Retina (tissue), 1 donor: ENCODE data around the gene INO80E.
A peak's percentile ranks its signal among the peaks of the same experiment; 100 is the strongest.
"Not testable (repeated sequence)": the region's sequence is repeated elsewhere in the genome, so short reads cannot be mapped to it uniquely, and the experiment has no call there.

ENCODE experiments used
- DNase-seq: peaks from one replicate; pipeline ENCODE4 v3.0.0-alpha.2; 2016

Gene INO80E, protein sequence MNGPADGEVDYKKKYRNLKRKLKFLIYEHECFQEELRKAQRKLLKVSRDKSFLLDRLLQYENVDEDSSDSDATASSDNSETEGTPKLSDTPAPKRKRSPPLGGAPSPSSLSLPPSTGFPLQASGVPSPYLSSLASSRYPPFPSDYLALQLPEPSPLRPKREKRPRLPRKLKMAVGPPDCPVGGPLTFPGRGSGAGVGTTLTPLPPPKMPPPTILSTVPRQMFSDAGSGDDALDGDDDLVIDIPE

DNA sequence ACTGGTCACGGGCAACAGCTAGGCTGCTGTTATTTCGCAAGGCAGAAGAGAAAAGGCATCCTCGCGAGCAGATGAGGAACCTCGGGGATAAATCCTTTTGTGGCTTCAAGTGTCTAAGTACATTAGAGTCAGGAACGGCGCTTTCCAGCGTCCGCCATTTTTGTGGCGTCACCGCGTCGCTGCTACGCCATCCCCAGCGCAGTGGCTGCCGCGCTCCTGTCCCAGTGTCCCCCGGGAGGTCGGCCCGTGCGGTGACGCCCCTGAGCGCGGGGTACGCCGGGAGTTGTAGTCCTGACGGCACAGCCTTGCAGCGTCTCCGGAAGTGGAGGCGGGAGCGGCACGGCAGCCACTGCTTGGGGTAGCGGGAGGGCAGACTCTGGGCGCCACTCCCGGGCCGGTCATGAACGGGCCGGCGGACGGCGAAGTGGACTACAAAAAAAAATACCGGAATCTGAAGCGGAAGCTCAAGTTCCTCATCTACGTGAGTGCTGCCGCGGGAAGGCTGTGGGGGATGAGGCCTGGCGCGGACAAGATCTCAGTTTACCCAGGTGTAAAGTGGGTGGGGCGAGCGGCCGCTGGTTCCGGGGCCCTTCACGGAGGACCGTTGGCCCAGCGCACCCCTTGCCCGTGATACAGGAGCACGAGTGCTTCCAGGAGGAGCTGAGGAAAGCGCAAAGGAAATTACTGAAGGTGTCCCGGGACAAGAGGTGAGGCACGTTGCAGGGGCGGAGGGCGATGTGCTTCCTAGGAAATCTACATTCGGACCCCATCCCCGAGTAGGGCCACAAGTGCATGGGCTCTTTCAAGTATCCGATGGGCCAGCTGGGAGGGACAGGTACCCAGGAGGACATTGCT, at the start of gene INO80E:
INO80E (plus strand) TSS at position 331 of the 855 bp plus-strand sequence; CDS start at position 401, 70 bp downstream.
- peak; percentile 98 for DNase-seq

DNA sequence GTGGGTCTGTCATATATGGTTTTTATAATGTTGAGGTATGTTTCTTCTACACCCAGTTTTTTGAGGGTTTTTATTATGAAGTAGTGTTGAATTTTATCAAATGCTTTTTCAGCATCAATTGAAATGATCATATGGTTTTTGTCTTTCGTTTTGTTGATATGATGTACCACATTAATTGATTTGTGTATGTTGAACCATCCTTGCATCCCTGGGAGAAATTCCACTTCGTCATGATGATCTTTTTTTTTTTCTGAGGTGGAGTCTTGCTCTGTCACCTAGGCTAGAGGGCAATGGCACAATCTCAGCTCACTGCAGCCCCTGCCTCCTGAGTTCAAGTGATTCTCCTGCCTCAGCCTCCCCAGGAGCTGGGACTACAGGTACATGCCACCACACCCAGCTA, 48.1 kb upstream of the INO80E start:
- DNase-seq = no peak

DNA sequence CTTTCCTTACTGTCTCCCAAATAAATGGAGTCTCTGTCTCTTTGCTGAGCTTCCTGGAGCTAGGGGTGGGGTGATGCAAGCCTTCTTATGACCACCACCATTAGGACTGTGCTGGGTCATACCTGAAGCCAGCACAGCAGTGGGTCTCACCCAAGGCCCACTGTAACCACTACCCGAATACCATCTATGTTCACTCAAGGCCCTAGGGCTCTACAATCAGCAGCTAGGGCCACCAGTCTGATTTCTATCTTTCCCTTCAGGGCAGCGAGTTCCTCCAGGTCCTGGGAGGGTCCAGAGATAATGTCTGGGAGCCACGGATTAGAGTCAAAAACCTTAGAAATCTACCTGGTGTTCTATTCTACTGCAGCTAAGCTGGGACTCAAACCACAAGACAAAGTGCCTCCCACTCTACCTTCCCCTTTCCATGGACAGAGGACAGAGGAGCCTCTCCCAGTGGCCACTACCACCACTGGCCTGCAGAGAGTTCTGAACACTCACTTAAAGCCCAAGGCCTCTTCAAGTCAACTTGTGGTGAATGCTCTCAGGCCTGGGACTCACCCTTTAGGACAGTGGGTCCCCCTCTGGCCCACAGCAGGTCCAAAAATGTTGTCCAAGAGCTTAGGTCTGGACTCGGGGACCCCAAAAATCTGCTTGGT, 45.1 kb upstream of the INO80E start:
- no peak for DNase-seq

DNA sequence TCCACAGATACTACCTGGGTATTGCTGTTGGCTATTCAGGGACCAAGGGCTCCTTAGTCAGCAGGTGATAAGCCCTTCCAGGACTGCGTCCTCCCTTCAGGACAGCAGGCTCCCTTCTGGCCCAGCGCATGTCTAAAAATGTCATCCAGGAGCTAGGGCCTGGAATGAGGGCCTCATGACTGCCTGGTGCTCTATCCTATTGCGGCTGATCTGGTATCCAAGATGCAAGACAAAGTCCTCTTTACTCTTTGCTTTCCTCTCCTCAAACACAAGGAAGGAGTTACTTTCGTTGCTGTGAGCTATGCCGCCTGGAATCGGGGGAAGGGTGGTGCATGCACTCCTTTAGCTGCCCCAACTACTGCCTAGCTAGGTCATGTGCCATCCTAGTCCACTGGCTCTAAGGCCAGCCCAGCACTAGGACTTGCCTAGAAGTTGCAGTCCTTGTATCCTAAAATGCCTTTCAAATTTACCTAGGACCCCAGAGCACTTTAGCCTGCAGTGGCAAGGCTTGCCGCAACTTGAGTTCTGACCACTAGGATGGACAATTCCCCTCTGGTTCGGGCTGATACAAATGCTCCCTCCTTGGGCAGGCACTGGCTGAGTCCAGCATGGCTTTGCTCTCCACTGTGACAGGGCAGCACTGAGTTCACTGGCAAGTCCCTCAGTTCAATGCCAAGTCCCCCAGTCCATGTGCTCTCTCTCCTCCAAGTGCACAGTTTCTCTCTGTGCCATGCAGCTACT, 44.2 kb upstream of the INO80E start:
- DNase-seq = no peak

DNA sequence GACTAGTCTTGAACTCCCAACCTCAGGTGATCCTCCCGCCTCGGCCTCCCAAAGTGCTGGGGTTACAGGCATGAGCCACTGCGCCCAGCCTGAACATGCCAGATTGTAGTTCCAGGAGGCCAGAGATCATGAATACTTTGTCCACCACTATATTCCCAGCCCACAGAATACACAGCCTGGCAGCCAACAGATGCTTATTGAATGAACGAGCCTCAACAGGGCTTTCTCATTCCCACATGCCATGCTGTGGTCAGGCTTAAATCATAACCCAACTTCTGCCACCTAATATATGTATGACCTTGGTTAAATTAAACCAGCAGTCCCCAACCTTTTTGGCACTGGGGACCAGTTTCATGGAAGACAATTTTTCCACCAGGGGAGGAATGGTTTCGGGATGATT, 37.3 kb upstream of the INO80E start:
- no peak for DNase-seq

DNA sequence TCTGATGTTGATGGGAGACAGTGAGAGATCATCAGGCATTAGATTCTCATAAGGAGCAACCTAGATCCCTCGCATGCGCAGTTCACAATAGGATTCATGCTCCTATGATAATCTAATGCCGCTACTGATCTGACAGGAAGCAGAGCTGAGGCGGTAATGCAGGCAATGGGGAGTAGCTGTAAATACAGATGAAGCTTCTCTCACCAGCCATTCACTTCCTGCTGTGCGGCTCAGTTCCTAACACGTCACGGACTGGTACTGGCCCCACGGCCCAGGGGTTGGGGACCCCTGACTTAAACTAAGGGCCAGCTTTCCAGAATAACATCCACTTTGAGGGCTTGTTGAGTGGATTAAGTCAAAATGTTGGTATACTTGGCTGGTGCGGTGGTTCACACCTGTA, 36.7 kb upstream of the INO80E start:
- no peak for DNase-seq

DNA sequence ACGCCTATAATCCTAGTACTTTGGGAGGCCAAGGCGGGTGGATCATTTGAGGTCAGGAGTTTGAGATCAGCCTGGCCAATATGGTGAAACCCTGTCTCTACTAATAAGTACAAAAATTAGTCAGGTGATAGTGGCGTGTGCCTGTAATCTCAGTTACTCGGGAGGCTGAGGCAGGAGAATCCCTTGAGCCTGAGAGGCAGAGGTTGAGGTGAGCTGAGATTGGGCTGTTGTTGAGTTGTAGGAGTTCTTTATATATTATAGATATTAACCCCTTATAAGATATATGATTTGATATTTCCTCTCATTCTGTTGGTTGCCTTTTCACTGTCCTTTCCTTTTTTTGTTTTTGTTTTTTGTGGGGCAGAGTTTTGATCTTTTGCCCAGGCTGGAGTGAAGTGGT, 36.2 kb upstream of the INO80E start:
- DNase-seq = not testable (repeated sequence)

DNA sequence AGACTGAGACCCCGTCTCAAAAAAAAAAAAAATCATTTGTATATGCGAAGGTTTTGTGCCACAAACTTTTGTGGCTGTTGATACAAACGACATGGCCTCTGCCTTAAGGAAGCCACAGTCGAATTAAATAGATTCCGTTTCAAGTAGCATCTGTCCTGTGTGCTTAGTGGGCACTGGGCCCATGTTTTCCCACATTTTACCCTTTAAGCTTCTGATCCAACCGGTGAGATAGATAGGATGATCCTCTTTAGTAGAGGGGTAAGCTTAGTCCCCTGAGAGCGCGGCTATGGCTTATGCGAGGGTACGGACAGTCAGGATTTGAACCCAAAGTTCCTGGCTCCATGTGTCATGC, 34.9 kb upstream of the INO80E start:
- DNase-seq = no peak

DNA sequence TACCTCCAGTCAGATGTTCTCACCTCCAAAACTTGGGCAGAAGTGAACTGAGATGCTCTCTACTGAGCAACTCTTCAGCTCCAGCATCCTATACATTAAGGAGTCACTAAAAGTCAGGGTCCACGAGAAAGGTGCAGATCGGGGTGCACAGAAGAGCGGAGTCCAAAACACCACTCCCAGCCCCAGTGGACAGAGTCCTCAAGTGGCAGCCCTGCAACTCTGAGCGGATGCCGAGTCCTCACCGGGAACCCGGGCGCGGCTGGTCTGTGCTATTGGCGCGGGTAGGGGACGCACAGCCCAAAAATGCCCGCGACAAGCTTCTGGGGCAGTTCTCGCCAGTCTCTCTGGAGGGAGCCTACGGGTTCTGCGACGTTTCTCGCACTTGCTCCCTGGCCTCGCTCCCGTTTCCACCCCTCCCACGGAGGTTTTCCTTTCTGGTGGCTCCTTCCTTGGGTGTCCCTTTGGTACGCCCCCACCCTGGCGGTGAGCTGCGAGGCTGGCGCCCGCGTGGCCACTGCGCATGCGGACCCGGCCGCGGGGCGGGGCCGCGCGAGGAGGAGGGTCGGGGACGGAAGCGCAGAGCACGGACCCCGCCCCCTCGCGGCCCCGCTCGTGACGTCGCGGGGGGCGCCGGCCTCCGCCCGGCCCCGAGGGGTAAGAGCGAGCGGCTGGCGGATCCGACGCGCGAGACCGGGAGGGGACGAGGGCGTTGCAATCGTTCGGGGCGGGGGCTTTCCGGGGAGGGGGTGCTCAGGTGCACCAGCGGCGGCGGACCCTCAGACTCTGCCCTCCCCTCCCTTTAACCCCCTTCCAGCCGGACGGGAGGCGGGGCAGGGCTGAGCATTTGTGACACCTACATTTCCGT, 34.3 kb upstream of the INO80E start, which contains the start of gene TMEM219:
TMEM219 (plus strand) TSS at position 601 of the 865 bp plus-strand sequence. CDS start 1,065 bp downstream, outside the sequence.
- peak; percentile 98 for DNase-seq

DNA sequence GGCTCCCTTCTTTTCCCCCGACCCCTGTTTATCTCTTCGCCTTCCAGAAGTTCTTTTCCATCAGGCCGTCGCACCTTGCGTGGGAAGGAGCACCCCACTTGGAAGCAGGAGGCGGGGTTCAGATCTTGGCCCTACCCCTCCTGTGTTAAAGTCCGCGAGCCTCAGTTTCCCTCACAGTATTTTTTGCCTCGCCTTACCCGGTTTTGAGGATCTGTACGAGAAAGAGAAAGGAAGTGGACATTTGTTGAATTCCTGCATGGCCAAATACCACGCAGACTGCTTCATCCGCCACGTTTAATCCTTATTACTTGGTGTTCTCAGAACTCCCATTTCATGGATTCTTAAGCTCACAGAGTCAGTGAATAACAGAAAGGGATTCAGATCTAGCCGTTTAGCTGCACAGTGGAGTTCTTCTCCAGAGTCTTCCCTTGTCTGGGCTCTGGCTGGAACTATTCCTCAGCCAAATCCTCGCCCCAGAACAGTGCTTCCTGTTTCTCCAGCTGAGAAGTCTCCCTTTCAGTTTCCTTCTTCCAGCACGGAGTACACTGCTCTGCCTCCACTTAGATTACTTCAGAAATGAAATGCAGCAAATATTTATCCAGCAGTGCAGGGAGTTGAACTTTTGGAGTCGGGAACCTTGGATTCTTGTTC, 33.6 kb upstream of the INO80E start:
- peak; percentile 36 for DNase-seq

DNA sequence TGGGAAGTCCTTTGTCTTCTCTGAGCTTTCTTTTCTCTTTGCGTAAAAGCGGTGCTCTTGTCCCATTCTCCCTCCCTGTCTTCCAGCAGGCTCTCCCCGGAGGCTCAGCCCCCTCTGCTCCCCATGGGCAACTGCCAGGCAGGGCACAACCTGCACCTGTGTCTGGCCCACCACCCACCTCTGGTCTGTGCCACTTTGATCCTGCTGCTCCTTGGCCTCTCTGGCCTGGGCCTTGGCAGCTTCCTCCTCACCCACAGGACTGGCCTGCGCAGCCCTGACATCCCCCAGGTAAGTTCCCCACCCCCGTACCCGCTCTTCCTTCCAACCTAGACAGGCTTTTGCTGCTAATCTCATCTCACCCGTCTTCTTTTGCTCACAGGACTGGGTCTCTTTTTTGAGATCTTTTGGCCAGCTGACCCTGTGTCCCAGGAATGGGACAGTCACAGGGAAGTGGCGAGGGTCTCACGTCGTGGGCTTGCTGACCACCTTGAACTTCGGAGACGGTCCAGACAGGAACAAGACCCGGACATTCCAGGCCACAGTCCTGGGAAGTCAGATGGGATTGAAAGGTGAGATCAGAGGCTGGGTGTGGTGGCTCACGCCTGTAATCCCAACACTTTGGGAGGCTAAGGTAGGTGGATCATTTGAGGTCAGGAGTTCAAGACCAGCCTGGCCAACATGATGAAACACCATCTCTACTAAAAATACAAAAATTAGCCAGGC, 32.9 kb upstream of the INO80E start:
- DNase-seq = no peak

DNA sequence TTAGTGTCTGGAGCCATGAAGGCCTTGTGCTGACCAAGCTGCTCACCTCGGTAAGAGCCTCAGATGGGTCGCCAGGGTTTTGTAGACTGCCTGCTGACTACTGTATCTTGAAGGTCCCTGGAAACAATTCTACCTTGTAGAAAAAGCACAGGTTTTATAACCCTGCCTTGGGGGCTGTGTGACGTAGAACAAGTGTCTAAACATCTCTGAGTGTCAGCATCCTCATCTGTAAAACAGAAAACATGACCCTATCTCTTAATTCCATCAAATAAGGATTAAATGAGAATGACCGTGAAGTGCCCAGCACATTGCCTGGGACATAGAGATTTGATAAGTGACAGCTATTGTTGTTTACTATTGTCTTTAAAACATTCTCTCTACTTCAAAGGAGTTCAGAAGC, 27.8 kb upstream of the INO80E start:
- DNase-seq = no peak

DNA sequence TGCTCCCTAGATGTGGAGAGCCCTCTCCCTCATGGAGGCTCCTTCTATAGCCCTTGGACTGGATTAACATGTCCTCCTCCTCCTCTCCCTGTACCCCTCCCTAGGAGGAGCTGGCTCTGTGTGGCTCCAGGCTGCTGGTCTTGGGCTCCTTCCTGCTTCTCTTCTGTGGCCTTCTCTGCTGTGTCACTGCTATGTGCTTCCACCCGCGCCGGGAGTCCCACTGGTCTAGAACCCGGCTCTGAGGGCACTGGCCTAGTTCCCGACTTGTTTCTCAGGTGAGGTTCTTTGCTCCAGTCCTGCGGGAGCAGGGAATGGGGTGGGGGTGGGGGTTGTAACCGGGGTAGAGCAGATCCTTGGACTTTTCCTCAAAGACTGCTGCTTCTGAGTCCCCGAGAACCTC, 24.7 kb upstream of the INO80E start:
- no peak for DNase-seq

DNA sequence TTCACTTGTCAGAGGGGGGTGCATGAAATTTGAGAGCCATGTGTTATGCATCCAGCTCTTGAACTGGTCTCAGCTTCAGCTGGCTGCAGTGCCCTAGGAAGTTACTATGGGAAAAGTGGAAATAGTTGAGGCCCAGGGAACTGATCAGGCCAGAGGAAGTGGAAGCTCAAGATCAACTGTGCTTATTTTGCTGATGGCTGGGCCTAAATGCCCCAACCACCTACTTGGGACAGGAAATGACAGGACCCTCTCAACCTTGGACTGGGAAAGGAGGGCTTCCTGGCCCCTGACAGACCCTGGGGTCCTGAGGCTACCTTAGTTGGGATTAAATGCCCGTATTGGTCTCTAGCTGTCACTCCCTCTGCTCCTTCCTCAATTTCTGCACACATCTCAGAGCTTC, 23.5 kb upstream of the INO80E start:
- no peak for DNase-seq

DNA sequence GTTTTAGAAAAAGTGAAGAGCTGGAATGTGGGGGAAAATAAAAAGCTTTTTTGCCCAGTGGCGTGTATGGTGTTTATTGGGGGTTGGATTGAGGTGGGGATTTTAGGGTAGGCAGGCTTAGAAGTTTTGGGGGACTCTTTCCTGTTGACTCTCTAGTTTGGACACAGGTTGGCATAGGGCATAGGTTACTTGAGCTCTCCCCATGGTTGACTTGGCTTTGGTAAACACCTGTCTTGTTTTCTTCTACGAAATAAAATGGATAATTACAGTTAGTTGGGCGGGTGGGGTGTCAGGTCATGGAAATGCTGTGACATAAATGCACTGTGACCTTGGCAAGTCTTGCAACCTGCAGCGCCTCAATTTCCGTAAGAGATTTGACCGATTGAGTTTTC, 23.1 kb upstream of the INO80E start:
- no peak for DNase-seq

DNA sequence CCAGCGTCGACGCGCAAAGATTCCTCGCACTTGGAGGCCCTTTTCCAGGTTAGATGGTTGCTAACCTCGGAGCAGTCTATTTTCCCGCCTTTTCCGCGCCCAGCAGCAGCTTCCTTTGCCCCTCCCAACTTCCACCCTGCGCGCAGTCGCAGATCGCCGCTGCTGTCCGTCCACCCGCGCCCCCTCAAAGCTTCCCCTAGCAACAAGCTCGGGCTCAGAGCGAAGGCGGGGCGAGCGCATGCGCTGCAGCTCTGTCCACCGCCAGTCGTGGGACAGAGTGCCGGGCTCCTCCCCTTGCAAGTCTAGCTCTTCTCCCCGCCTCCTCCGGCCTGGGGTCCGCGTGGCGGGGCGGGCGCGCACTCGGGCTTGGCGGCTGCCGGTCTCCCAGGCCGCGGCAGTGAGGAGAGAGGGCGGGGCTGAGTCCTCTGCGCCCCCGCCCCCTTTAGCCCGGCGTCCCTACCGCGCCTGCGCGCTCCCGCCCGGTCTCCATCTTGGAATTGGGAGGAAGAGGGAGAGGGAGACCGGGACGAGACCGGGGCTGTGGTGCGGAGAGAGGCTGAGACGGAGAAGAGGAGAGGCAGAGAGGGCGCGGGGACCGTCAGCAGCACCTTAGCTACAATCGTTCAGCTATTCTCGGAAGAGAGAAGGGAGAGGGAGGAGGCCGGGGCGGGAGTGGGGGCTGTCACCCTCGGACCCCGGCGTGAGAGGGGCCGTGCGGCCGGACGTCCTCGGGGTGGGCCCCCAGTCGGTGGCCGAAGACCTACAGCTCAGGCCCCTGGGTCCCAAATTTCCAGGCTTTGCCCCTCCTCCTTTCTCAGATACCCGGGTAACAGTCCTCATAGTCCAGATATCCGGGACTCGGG, 22.4 kb upstream of the INO80E start, which contains the start of gene TAOK2:
TAOK2 (plus strand) TSS at position 485 of the 863 bp plus-strand sequence. CDS start 3,905 bp downstream, outside the sequence.
- peak; percentile 99 for DNase-seq

DNA sequence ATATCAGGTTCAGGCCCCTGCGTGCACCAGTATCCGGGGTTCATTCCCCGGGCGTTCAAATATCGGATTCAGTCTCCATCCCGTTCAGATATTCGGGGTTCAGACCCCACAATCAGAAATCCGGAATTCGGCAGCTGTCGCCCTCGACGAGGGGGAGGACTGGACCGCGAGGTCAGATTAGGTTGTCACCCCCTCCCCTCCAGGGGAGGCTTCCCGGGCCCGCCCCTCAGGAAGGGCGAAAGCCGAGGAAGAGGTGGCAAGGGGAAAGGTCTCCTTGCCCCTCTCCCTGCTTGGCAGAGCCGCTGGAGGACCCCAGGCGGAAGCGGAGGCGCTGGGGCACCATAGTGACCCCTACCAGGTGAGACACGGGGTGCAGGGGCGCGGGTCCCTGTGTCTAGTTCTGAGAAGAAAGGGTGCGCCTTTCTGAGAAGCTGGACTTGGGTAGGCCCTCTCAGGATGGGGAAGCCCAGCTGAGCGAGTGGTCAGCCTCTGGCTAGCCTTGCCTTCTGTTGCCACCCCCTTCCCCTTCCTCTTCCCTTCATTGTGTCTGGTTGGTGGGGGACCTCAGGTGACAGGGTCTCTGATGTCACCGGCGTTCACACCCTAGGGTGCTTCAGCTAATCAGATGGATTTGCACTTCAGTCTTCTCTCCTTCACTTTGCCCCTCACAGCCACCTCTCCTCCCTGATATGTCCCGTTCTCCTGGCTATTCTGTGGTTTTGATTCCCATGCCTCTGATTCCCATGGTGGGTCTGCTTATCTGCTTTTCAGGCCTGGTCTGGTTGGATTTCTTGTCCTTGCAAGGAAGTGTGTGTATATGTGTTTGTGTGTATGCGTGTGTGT, 21.5 kb upstream of the INO80E start:
- DNase-seq = peak; percentile 15

DNA sequence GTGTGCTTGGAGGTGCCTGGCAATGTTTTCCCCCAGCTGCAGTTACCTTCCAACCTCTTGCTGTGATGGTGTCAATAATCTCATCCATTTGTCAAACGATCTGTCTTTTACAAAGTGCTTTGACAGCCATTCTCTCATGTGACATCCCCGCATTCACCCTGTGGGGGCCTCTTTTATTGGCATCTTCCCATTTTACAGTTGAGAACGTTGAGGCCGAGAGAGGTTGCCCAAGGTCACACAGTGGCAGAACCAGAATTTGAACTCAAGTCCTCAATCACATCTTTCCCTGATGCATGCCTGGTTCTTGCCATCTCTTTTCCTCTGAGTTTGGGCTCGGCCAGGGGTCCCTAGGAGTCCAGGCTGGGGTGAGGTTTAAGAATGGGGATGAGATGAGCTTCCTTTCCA, 20.9 kb upstream of the INO80E start:
- DNase-seq = no peak
